ENCODE measurements around the gene CXCR1. TPM values are rescaled to one million over a fixed set of nuclear protein-coding genes. Genes with fewer than 3 reads are reported as not detected.
A peak's percentile ranks its signal among the peaks of the same experiment; 100 is the strongest.

CXCR1 gene
- total and polyA plus RNA-seq, 2 of the 4 experiments (the other 2 are of a cell fraction): not detected

- Histone ChIP-seq H3K4ac (ENCODE audit: low read depth, low read length) (no peak overlapping the region), H3K79me1 (ENCODE audit: low read depth in 1 of 2, low read length in 2 of 2) (no peaks in the 10 kb centered on the region), H3K18ac (ENCODE audit: low read depth, low read length) (no peak overlapping the region), H3K4me2 (ENCODE audit: low read depth, low read length) (no peak overlapping the region), H2BK20ac (ENCODE audit: low read depth, low read length) (no peak overlapping the region), H2AK9ac (replicated peaks; ENCODE audit: low read depth, low read length, poor library complexity) (no peak overlapping the region), H4K20me1 (ENCODE audit: insufficient read depth, low read length) (no peaks in the 10 kb centered on the region), H4K5ac (ENCODE audit: low read depth, low read length) (no peak overlapping the region), H4K8ac (ENCODE audit: low read depth in 2 of 2, low read length in 2 of 2) (no peak overlapping the region), H2BK15ac (ENCODE audit: low read depth, low read length) (no peak overlapping the region), H2BK120ac (ENCODE audit: low read depth, low read length) (no peak overlapping the region), H3K36me3 (ENCODE audit: control insufficient read depth, insufficient read depth, low read length) (no peaks in the 10 kb centered on the region), H3K23ac (ENCODE audit: low read depth, low read length) (no peak overlapping the region), H3K27ac (ENCODE audit: insufficient read depth, low read length) (no peak overlapping the region), H3K56ac (ENCODE audit: extremely low read depth, insufficient read depth, low read length) (no peak overlapping the region), H3K14ac (replicated peaks; ENCODE audit: low read depth, low read length) (no peak overlapping the region), H2AFZ (replicated peaks; ENCODE audit: low read length, poor library complexity) (no peak overlapping the region), H2AK5ac (ENCODE audit: low read depth, low read length) (no peak overlapping the region), H3K27me3 (ENCODE audit: control insufficient read depth, insufficient read depth, low read length) (peaks cover 35% of the 10 kb centered on the region), H3K9ac (ENCODE audit: low read depth, low read length) (no peak overlapping the region), H3K9me1 (ENCODE audit: insufficient read depth, low read length) (no peaks in the 10 kb centered on the region), H3K4me1 (ENCODE audit: control insufficient read depth, insufficient read depth, low read length) (peaks cover 2% of the 10 kb centered on the region; the same call in 1 of the 2 replicates), H2BK5ac (ENCODE audit: low read depth, low read length, poor library complexity, severe bottlenecking) (no peak overlapping the region), H4K91ac (ENCODE audit: insufficient read depth, low read depth, low read length) (no peak overlapping the region), H3K9me3 (ENCODE audit: control insufficient read depth, insufficient read depth, low read length) (0 out of 2 replicates have a peak, but pooled peaks cover 1% of the 10 kb centered on the region), H3K4me3 (ENCODE audit: insufficient read depth, low read depth, low read length) (no peak overlapping the region)
- ChIA-PET POLR2A (ENCODE audit: unreplicated experiment) (no interaction called here), CTCF (no interaction called here)
- BruUV-seq (replicated peaks): no TSS peak
- intact Hi-C loops (cut with micrococcal nuclease) (no loop called here), dilution Hi-C loops (cut with HindIII; ENCODE audit: low sequenced_read_pairs, unreplicated experiment) (no loop called here), in situ Hi-C loops (cut with MboI; ENCODE audit: low sequenced_read_pairs) (no loop called here)
- DNase-seq: peak; percentile 14
- TF ChIP-seq MAFK (IDR thresholded peaks at IDR 0.05; ENCODE audit: low read depth, low read length) (no peak), CHD1 (IDR thresholded peaks at IDR 0.05; ENCODE audit: low read depth, low read length) (no peak), CEBPB (IDR thresholded peaks at IDR 0.05; ENCODE audit: low read depth, low read length) (no peak), RAD21 (IDR thresholded peaks at IDR 0.05; ENCODE audit: low read length) (no peak), FOS (IDR thresholded peaks at IDR 0.05; ENCODE audit: low read depth, low read length) (no peak), RCOR1 (IDR thresholded peaks at IDR 0.05; ENCODE audit: insufficient replicate concordance, low read length) (no peak), BHLHE40 (IDR thresholded peaks at IDR 0.05; ENCODE audit: low read depth, low read length) (no peak), SMC3 (IDR thresholded peaks at IDR 0.05; ENCODE audit: low read depth, low read length) (no peak), RFX5 (IDR thresholded peaks at IDR 0.05; ENCODE audit: low read depth, low read length) (no peak), POLR2A (IDR thresholded peaks at IDR 0.05; ENCODE audit: low read depth, low read length) (no peak), CTCF (conservative IDR thresholded peaks at IDR 0.05; ENCODE audit: low read depth, low read length) (no peak), ELK1 (IDR thresholded peaks at IDR 0.05; ENCODE audit: borderline replicate concordance, low read depth, low read length) (no peak), USF2 (IDR thresholded peaks at IDR 0.05; ENCODE audit: low read depth, low read length) (no peak), MXI1 (IDR thresholded peaks at IDR 0.05; ENCODE audit: borderline replicate concordance, low read depth, low read length) (no peak)
- peak; percentile 44 for ATAC-seq (ENCODE audit: low read depth)
These were observed 20.7 kb downstream of the CXCR1 start for GRCh38 chr2:218146056-218146455.

All from IMR-90 (cell line).